ENCODE measurements around the gene TWSG1. TPM values are rescaled to one million over a fixed set of nuclear protein-coding genes. Genes with fewer than 3 reads are reported as not detected.

Gene TWSG1
- total RNA-seq, 1 donor from 2014 or later, result 22.9 TPM

DNA sequence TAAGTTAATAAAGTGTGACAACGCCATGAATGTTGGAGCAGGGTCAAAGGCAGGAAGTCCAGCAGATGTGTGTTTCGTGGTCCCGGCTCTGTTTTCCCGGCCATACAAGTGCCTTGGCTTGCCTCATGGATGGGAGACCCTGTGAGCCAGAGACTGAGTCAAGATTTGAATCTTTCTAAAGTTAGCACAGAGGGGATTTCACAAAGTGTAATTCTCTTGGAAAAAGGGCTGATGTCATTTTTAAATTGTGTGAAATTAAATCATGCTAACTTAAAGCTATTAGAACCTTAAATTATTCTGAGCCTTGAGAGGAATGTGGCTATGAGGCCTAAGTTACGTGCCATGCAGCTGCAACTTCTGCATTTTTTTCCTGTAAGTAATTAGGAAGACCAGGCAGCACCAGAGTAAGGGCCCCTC, 102.5 kb downstream of the TWSG1 start:
- no peak overlapping the region for H3K4me3 ChIP-seq (ENCODE audit: low read depth, low read length)
- no peaks in the 10 kb centered on the region for H3K36me3 ChIP-seq (ENCODE audit: control insufficient read depth, insufficient read depth, low read length)
- TF ChIP-seq, protein P1, sequence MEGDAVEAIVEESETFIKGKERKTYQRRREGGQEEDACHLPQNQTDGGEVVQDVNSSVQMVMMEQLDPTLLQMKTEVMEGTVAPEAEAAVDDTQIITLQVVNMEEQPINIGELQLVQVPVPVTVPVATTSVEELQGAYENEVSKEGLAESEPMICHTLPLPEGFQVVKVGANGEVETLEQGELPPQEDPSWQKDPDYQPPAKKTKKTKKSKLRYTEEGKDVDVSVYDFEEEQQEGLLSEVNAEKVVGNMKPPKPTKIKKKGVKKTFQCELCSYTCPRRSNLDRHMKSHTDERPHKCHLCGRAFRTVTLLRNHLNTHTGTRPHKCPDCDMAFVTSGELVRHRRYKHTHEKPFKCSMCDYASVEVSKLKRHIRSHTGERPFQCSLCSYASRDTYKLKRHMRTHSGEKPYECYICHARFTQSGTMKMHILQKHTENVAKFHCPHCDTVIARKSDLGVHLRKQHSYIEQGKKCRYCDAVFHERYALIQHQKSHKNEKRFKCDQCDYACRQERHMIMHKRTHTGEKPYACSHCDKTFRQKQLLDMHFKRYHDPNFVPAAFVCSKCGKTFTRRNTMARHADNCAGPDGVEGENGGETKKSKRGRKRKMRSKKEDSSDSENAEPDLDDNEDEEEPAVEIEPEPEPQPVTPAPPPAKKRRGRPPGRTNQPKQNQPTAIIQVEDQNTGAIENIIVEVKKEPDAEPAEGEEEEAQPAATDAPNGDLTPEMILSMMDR (IDR thresholded peaks at IDR 0.05; ENCODE audit: insufficient read depth, low read length, poor library complexity, severe bottlenecking), result no peak
- no peaks in the 10 kb centered on the region for H3K27me3 ChIP-seq (ENCODE audit: control insufficient read depth, insufficient read depth, low read length)
- no peak for DNase-seq (ENCODE audit: low read depth)

DNA sequence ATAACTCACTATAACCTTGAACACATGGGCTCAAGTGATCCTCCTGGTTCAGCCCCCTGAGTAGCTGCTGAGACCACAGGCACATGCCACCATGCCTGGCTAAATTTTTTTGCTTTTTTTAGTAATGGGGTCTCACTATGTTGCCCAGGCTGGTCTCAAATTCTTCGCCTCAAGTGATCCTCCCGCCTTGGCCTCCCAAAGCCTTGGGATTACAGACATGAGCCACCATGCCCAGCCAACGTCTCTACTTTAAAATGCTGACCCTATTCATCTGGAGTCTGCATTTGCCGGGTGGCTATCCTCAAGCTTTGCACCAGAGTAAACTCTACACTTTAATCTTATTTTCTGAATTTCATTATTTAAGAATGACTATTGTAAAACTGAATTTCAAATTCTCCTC, 103.1 kb downstream of the TWSG1 start:
- TF ChIP-seq, protein P1 (IDR thresholded peaks at IDR 0.05; ENCODE audit: insufficient read depth, low read length, poor library complexity, severe bottlenecking), result no peak
- DNase-seq (ENCODE audit: low read depth), result no peak
- H3K4me3 ChIP-seq (ENCODE audit: low read depth, low read length), result no peak overlapping the region
- no peaks in the 10 kb centered on the region for H3K36me3 ChIP-seq (ENCODE audit: control insufficient read depth, insufficient read depth, low read length)
- no peaks in the 10 kb centered on the region for H3K27me3 ChIP-seq (ENCODE audit: control insufficient read depth, insufficient read depth, low read length)

DNA sequence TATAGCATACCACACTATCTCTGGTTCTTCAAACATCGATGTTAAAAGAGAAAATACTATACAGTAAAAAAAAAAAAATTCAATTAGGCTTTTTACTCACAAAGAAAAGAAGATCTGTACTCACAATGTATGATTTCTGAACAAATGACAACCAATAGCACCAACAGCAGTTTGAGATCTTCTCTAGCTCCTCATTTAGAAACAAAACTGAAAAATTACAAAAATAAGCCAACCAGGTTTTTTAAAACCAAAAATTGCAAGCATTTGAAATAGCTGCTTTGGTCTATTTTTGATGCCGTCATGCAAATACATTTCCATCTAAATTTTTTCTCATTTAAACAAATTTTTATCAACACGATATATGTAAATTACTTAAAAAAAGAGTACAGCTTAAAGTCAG, 106.5 kb downstream of the TWSG1 start:
- H3K27me3 ChIP-seq (ENCODE audit: control insufficient read depth, insufficient read depth, low read length), result no peaks in the 10 kb centered on the region
- TF ChIP-seq, protein P1 (IDR thresholded peaks at IDR 0.05; ENCODE audit: insufficient read depth, low read length, poor library complexity, severe bottlenecking), result no peak
- H3K36me3 ChIP-seq (ENCODE audit: control insufficient read depth, insufficient read depth, low read length), result no peaks in the 10 kb centered on the region
- no peak for DNase-seq (ENCODE audit: low read depth)
- no peak overlapping the region for H3K4me3 ChIP-seq (ENCODE audit: low read depth, low read length)

DNA sequence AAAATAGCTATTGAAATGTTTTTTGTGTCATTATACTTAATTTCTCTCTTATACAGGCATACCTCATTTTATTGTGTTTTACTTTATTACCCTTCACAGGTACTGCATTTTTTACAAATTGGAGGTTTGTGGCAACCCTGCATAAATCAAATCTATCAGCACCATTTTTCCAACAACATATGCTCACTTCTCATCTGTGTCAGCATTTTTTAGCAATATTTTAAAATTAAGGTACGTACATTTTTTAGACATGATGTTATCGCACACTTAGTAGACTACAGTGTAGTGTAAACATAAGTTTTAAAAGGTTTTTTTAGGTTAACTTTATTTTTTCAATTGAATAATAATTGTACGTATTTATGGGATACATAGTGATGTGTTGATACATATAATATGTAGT, 110.0 kb downstream of the TWSG1 start:
- Histone ChIP-seq H3K4me3 (ENCODE audit: low read depth, low read length) (no peak overlapping the region), H3K27me3 (ENCODE audit: control insufficient read depth, insufficient read depth, low read length) (no peaks in the 10 kb centered on the region), H3K36me3 (ENCODE audit: control insufficient read depth, insufficient read depth, low read length) (no peaks in the 10 kb centered on the region)
- no peak for DNase-seq (ENCODE audit: low read depth)
- TF ChIP-seq, protein P1 (IDR thresholded peaks at IDR 0.05; ENCODE audit: insufficient read depth, low read length, poor library complexity, severe bottlenecking), result no peak

DNA sequence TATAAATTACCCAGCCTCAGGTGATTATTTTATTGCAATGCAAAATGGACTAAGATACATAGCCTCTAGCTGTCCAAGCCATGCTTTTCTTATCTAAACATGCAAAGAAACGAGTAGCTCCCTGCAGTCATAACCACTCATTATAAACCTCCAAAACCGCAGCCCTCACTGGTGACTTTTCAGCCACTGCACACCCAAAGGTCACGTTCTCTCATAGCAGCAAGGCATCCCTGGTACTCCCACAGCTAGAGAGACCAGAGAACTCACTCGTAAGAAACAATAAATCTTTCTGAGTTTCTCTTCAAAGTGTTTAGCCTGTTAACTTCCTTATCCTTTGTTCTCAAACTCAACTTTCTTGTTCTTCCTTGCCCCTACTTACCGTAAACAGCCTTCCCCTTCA, 112.3 kb downstream of the TWSG1 start:
- TF ChIP-seq, protein P1 (IDR thresholded peaks at IDR 0.05; ENCODE audit: insufficient read depth, low read length, poor library complexity, severe bottlenecking), result no peak
- H3K27me3 ChIP-seq (ENCODE audit: control insufficient read depth, insufficient read depth, low read length), result no peaks in the 10 kb centered on the region
- no peak overlapping the region for H3K4me3 ChIP-seq (ENCODE audit: low read depth, low read length)
- no peaks in the 10 kb centered on the region for H3K36me3 ChIP-seq (ENCODE audit: control insufficient read depth, insufficient read depth, low read length)
- no peak for DNase-seq (ENCODE audit: low read depth)

DNA sequence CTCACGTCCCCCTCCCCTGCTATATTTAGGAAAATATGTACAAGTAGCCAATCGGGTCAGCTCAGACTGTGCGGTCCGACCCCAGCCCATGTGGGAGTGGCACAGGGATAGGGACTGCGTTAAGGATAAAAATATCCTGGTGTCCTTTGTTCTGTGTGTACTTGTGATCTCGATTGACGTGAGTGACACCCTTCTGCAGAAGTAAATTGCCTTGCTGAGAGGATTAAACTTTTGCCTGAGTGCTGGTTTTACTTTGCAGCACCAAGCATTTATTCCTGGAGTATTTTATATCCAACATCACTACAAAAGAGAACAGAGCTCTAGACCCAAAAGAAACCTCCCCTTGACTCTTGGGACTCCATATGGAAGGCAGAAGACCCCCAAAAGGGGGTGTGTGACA, 112.8 kb downstream of the TWSG1 start:
- DNase-seq (ENCODE audit: low read depth), result no peak
- TF ChIP-seq, protein P1 (IDR thresholded peaks at IDR 0.05; ENCODE audit: insufficient read depth, low read length, poor library complexity, severe bottlenecking), result no peak
- no peaks in the 10 kb centered on the region for H3K27me3 ChIP-seq (ENCODE audit: control insufficient read depth, insufficient read depth, low read length)
- no peak overlapping the region for H3K4me3 ChIP-seq (ENCODE audit: low read depth, low read length)
- H3K36me3 ChIP-seq (ENCODE audit: control insufficient read depth, insufficient read depth, low read length), result no peaks in the 10 kb centered on the region

All from kidney epithelial cell (primary cell).